Renal cortex interstitium (tissue), 3 donors: ENCODE data around the gene OR51A4. TPM values are rescaled to one million over a fixed set of nuclear protein-coding genes. Genes with fewer than 3 reads are reported as not detected.

Experiments
- polyA plus RNA-seq, 3 donors: library from polyadenylated mRNA; unstranded; fragments of 120-200 nt; gene quantifications; one replicate each; pipeline ENCODE4 v1.2.1, GENCODE V29; 2013; ENCODE audit not compliant: insufficient read length in 3 of 3

OR51A4 gene
- polyA plus RNA-seq, 3 donors: 0.05 TPM; not detected in 2

Other genes with a start within 250 kb of the OR51A4 start
- 1 to 10 TPM in 2 of 3 donors, under 1 TPM in 1; 0.91 to 1.3 (median 1.2) TPM for gene OR51E2, start 249.8 kb downstream of the OR51A4 start, polyA plus RNA-seq
- under 1 TPM; 0.43 to 0.89 (median 0.80) TPM for gene MMP26, start 242.8 kb downstream of the OR51A4 start, polyA plus RNA-seq
- not detected for gene OR51F1, start 177.7 kb downstream of the OR51A4 start, polyA plus RNA-seq
- not detected for gene OR52R1, start 143.2 kb downstream of the OR51A4 start, polyA plus RNA-seq
- gene OR51F2, start 126.3 kb downstream of the OR51A4 start, polyA plus RNA-seq: not detected
- gene OR51S1, start 98.4 kb downstream of the OR51A4 start, polyA plus RNA-seq: not detected
- gene OR51T1, start 65.7 kb downstream of the OR51A4 start, polyA plus RNA-seq: not detected
- gene OR51A7, start 43.8 kb downstream of the OR51A4 start, polyA plus RNA-seq: not detected
- not detected for gene OR51G2, start 28.3 kb downstream of the OR51A4 start, polyA plus RNA-seq
- not detected for gene OR51G1, start 23.3 kb downstream of the OR51A4 start, polyA plus RNA-seq
- not detected for gene OR51A2, start 8.1 kb upstream of the OR51A4 start, polyA plus RNA-seq
- under 1 TPM in 2 of 3 donors, not detected in 1; 0.06 to 0.11 TPM for gene OR51L1, start 47.2 kb upstream of the OR51A4 start, polyA plus RNA-seq
- gene OR52J3, start 98.9 kb upstream of the OR51A4 start, polyA plus RNA-seq: not detected
- gene OR52E2, start 112.0 kb upstream of the OR51A4 start, polyA plus RNA-seq: not detected
- gene OR52E1, start 122.0 kb upstream of the OR51A4 start, polyA plus RNA-seq: not detected
- not detected for gene OR52A5, start 190.8 kb upstream of the OR51A4 start, polyA plus RNA-seq
- under 1 TPM in 2 of 3 donors, not detected in 1; 0.01 to 0.05 TPM for gene OR52A1, start 207.2 kb upstream of the OR51A4 start, polyA plus RNA-seq